GM21367 (cell line): ENCODE results near the gene GLTPD2.

Source experiments
- ATAC-seq: cut with Tn5 transposase; IDR thresholded peaks from one replicate; pipeline ENCODE4 v1.9.1; 2021; ENCODE audit not compliant: unreplicated experiment

The GLTPD2 gene

DNA sequence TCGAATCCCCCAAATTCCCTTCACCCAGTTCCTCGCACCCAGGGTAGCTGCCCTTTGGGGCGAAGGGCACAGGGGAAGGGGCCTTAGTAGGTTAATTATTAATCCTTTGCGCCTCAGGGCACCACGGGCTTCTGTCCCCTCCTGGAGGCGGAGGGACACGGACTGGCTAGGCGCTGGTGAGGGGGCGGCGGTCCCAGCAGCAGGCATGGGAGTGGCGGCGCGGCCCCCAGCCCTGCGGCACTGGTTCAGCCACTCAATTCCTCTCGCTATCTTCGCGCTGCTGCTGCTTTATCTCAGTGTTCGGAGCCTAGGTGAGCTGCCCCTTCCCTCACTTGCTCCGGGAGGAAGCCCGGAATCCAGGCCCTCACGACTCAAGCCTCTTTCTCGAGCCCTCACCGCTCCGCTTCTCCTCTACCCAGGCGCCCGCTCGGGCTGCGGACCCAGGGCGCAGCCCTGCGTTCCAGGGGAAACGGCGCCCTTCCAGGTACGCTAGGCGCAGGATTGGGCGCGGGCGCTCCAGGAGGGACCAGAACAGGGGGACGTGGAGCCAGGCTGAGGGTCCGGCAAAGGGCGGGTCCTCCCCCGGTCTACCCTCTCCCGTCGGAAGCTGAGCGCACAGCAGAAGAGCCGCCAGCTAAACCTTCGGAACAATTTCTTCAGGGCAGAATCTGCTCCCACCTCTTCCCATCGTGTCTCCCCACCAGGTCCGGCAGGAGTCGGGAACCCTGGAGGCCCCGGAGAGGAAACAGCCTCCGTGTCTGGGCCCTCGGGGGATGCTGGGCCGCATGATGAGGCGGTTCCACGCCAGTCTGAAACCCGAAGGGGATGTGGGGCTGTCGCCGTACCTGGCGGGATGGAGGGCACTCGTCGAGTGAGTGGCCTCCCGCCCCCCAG, at the start of gene GLTPD2:
TSS of gene GLTPD2 (plus strand) at position 158 of the 894 bp plus-strand sequence. CDS start at position 206, 48 bp downstream.
- peak; percentile 18 for ATAC-seq

DNA sequence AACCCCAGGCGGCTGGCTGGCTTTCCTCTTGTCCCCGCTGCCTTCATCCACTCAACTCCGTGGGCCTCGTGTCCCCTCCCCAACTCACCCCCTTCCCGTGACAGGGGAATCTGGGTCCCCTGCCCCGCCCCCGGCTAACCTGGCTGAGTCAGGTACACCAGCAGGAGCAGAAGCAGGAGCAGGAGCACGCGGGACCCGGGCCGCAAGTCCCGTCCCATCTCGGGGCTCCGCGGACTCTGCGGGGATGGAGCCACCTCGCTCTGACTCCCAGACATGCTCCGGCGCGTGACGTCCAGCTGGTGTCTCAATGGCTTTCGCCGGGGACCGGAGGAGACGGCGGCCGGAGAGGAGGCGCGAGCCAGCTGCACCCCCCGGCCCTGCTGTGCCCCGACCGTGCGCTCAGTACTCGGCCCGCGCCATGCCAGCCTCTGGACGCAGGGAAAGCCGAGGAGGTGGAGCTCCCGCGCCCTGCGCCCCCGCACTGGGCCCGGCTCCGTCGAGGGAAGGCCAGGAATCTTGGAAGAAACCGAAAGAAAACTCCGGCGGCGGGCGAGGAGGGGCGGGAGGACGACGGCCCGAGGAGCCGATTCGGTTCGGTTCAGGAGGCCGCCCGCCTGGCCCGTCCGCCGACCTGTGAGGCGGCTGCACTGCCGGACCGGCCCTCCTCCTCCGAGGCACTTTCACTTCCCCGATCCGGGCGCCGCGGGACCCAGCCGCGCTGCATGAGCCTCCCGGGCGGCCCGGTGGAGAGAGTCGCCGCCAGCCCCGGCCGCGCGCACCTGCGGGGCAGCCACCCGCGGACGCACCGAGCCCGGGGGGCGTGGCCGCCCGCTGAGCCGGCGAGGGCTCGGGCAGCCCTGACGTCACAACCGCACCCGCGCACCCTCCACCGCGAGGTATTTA, 49.4 kb upstream of the GLTPD2 start, which contains the start of the genes CXCL16 and ZMYND15:
TSS of gene CXCL16 (minus strand) at position 807 of the 903 bp plus-strand sequence. CDS start at position 218, 589 bp downstream.
TSS of gene ZMYND15 (plus strand) at position 712 of the 903 bp plus-strand sequence. CDS start 716 bp downstream, outside the sequence.
- ATAC-seq = no peak

DNA sequence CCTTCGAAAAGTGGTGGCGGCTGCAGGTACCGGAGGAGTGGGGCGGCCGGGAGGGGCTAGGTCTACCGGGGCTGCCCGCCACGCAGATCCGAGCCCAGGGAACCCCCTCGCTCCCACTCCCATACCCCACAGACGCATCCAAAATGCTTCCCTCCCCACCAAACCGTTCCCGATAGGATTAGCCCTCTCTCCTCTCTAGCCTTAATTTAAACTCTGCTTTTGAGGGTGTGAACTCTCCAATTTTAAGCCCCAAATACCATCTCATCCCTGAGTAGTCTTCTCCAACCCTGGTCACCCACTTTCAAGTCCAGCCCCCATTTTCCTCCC, 48.8 kb upstream of the GLTPD2 start:
- no peak for ATAC-seq

DNA sequence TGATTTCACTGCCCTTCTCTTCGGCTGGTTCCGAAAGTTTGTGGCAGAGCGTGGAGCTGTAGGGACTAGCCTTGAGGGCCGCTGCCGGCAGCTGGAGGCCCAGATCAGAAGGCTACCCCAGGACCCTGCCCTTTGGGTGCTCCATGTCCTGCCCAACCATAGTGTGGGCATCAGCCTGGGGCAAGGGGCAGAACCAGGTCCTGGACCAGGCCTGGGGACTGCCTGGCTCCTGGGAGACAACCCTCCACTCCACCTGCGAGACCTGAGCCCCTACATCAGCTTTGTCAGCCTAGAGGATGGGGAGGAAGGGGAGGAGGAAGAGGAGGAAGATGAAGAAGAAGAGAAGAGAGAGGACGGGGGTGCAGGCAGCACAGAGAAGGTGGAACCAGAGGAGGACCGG, 48.2 kb upstream of the GLTPD2 start:
- ATAC-seq = no peak

DNA sequence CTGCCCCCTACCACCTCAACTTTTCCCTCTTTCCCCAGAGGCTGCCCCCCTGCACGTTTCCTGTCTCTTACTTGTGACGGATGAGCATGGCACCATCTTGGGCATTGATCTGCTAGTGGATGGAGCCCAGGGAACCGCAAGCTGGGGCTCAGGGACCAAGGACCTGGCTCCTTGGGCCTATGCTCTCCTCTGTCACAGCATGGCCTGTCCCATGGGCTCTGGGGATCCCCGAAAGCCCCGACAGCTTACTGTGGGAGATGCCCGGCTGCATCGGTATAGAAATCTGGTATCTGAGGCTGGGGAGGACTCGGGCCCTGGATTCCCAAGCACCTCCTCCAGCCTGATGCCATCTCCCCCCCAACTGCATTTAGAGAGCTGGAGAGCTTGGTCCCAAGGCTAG, 47.2 kb upstream of the GLTPD2 start:
- ATAC-seq = no peak

DNA sequence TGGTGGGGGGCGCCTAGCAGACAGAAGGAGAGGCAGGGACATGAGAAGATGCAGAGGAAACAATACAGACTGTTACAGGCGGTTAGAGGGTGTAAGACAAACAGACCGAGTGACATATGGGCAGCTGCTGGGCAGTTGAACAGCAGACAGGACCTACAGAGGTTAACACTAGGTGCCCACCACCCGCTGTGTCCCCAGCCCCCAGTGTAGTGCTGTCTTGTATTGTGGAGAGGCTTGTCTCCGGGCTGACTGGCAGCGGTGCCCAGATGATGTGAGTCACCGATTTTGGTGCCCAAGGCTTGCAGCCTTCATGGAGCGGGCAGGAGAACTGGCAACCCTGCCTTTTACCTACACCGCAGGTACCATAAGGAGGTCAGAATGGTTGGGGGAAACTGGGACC, 46.6 kb upstream of the GLTPD2 start:
- no peak for ATAC-seq

DNA sequence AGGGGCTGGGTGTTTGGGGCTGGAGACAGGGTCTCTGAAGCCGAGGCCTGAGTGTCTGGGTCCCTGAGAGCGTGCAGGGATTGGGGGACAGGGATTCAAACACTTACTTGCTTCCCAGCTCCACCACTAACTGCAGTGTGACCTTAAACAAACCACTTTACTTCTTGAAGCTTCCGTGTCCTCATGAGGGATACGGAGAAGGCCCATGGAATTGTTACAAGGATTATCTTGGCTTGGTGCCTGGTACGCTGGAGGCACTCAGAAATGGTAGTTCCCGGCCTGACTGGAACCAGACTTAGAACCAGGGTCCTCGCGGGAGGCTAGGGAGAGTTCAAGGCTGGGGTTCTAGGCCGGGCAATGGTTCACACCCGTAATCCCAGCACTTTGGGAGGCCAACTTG, 46.1 kb upstream of the GLTPD2 start:
- no peak for ATAC-seq

DNA sequence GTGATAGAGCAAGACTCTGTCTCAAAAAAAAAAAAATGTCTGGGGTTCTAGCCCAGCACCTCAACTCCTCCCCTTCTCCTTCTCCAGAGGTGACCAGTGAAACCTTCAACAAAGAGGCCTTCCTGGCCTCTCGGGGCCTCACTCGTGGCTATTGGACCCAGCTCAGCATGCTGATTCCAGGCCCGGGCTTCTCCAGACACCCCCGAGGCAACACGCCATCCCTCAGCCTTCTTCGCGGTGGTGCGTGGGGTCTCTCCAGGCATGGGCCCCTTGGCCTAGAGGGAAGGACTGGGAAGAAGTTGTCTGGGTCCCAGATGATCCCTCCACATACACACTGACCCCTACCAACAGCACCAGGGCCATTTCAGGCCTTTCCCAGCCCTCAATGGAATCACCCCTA, 45.5 kb upstream of the GLTPD2 start:
- ATAC-seq = no peak

DNA sequence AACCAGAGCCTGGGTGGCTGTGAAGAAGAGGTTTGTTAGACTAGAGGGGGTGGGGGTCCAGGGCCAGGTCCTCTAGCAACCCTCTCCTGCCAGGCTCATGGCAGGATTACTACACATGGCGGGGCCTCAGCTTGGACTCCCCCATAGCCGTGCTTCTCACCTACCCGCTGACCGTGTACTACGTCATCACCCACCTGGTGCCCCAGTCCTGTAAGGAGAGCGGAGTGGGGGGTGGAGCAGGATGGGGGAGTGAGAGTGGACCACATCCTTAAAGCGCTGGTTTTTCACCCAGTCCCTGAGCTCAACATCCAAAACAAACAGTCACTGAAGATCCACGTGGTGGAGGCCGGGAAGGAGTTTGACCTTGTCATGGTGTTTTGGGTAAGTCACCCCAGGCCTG, 44.9 kb upstream of the GLTPD2 start:
- ATAC-seq = no peak

DNA sequence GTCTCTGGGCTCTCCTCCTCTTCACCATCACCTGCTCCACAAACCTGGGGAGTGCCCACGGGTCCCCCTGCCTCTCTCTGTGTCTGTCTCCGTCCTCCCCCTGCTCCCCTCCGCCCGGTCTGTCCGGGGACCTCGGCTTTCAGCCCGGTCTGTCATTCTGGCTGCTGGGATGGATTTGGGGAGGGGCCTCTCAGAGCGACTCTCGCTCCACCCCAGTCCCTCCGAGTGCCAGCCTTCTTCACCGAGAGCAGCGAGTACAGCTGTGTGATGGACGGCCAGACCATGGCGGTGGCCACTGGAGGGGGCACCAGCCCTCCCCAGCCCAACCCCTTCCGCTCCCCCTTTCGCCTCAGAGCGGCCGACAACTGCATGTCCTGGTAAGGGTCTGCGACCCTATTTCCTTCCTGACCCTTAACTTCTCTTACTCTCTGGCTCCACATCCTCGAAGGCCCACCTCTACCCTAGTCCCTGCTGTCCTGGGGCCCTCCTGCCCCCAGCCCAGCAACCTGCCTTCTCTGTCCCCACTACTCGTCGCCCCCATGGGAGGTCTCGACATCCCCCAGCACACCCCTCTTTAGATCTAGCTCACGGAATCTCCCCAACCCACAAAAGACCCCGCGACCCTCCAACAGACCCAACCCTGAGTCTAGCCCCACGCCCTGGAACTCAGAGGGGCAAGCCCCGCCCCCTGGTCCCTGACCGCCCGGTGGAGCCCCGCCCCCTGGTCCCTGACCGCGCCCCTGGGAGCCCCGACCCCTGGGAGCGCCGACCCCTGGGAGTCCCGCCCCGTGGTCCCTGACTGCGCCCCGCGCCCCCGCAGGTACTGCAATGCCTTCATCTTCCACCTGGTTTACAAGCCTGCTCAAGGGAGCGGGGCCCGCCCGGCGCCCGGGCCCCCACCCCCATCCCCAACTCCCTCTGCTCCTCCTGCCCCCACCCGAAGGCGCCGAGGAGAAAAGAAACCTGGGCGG, 43.5 kb upstream of the GLTPD2 start:
- no peak for ATAC-seq

DNA sequence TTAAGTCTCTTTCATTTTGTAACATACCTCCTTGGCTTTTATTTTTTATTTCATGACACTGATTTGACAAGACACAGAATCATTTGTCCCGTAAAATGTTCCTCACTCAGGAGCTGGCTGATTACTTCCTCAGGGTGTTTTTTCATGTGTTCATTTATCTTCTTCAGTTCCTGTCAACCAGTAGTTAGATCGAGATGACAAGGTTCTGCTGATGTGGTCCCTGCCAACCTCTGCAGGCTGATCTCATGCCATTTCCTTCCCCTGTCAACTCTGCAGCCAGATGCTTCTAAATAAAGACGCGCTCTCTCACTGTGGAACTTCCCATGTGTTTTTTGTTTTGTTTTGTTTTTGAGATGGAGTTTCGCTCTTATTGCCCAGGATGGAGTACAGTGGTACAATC, 40.9 kb upstream of the GLTPD2 start:
- ATAC-seq = no peak

DNA sequence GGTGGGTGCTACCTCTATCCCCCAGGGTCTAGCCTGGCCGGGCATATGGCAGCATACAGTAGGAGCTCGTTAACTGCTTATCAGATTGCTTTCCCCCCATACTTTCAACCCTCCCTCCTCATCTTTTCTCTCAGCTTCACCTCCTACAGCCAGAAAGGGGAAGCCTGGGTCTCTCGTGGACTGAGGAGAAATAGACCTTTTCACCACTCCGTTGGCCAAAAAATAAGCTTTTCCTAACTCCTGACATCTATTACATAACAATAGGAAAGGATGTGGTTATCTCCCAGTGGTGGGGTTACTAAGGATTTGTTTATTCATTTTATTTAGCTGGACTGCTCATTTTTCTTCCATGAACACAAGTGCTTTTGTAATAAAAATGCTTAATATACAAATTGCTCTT, 40.1 kb upstream of the GLTPD2 start:
- no peak for ATAC-seq

DNA sequence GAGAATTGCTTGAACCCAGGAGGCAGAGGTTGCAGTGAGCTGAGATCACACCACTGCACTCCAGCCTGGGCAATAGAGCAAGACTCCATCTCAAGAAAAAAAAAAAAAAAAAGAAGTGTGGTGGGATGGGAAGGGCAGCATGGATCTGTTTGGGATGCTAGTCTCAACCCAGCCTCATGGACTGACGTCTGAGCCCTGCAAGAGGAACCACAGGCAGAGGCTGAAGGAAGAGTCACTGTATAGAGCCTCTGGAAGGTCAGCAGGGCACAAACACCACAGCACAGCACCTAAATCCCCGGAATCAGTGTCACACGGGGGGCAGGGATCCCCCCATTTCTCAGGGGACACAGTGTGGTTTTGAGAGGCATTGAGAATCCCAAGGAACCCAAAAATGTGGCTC, 38.2 kb upstream of the GLTPD2 start:
- no peak for ATAC-seq

DNA sequence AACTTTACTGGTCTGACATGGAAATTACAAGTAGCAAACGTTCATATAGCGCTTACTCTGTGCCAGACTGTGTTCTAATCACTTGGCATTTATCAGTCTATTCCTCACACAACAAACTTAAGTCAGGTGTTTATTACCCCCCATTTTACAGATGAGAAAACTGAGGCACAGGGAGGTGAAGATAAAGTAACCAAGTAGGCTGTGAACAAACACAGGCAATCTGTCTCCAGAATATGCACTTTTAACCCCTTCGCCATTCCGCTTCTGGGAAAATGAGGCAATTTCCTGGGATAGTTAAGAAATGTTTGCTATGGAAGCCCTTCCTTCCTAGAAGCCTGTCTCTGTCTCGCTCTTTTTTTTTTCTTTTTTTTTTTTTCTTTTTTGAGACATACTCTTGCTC, 36.8 kb upstream of the GLTPD2 start:
- ATAC-seq = no peak

DNA sequence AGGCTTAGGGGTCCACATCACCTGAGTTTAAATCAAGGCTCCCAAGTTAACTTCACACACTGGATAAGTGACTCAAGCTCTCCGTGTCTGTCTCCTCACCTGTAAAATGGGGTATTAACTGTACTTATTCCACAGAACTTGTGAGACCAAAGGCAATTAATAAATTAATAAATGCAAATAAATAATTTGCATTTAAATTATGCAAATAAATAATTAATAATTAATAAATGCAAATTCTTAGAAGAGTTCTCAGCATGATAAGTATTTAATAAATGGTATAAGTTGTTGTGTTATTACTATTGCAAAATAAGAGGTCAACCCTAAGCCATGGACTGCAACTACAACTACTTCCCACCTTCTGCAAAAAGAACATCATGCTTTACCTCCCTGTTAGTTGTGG, 35.4 kb upstream of the GLTPD2 start:
- ATAC-seq = no peak

DNA sequence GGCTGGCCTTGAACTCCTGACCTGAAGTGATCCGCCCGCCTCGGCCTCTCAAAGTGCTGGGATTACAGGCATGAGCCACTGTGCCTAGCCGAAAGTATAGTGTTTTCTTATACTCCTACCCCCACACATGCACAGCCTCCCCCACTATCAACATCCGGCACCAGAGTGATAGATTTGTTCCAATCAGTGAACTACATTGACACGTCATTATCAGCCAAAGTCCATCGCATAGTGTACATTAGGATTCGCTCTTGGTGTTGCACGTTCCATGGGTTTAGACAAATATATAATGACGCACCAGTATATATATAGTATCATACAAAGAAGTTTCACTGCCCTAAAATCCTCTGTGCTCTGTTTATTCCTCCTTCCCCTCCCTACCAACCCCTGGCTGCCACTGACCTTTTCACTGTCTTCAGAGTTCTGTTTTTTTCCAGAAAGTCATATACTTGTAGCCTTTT, 29.0 kb upstream of the GLTPD2 start:
- no peak for ATAC-seq

DNA sequence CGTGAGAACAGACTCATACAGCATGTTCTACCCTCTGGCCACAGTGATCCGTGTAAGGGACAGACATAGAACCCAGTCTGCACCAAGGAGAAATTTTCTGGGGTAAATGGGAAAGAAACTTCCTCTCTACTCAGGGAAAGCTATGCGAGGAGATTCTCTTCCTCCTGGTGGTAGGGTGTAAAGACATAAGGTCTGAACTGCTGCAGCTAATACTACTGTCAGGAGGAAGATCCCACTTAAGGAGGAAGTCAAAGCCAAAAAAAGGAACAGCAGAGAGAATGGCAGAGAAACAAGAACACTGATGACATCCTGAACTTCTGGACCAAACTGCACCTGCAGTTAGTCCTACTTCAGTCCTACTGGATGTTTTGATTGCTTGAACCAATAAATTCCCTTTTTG, 24.2 kb upstream of the GLTPD2 start:
- ATAC-seq = no peak

DNA sequence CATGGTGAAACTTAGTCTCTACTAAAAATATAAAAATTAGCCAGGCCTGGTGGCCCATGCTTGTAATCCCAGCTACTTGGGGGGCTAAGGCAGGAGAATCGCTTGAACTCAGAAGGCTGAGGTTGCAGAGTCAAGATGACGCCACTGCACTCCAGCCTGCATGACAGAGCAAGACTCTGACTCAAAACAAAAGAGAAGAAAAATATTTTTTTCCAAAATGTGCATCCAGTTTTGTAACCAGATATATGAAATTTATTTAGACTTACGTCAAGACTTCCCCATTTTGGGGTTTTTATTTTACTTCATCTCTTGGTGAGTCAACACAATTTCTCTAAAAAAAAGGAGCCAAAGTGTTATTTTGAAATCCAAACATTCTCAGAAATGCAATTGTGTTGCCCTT, 22.6 kb upstream of the GLTPD2 start:
- ATAC-seq = no peak

DNA sequence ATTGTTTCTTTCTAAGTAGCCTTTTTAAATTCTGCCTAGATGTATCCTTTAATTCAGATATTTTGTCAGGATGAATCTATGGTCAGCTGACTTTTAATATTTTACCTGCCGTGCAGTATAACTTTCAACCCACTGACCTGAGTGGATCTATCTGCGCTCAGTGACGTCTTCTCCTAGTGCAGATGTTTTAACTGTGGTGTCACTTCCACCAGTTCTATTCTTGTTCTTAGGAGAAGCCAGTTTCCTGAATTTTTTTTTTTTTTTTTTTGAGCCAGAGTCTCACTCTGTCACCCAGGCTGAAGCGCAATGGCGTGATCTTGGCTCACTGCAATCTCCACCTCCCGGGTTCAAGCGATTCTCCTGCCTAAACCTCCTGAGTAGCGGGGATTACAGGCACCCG, 22.0 kb upstream of the GLTPD2 start:
- no peak for ATAC-seq

DNA sequence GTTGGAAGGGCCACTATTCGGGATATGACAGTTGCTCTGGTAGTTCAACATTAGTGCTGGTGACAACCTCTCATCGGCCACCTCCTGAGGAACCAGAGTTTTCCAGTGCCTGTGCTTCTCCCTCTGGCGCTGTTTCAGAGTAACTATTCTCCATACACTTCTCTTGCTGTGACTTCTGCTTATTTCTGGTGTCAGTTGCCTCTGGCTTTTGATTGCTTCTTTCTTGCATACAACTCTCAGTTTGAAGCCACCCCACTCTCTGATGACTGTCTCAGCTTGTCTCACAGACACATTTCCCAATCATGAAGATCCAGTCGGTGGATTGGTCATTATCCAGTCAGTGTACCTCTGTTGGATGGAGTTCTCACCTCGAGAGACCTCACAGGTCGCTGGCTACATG, 20.5 kb upstream of the GLTPD2 start:
- no peak for ATAC-seq

DNA sequence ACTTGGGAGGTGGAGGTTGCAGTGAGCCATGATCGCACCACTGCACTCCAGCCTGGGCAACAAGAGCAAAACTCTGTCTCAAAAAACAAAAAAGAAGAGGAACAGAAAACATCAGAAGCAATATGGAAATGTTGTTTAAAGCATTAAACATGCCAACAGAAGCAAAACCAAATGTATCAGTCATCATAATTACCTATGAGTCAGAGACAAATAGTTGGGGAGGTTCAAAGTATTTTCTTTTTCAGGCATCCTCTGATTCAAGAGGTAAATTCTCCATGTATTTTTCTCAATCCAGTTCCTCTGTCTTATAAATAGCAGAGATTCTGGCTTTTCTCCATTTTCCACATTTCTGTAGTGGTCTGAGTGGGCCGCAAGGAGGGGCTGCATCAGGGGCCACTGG, 19.1 kb upstream of the GLTPD2 start:
- ATAC-seq = no peak
